Measurements from ENCODE around the gene VILL. TPM values are rescaled to one million over a fixed set of nuclear protein-coding genes. Genes with fewer than 3 reads are reported as not detected.

Gene VILL
- total RNA-seq, 1 experiment from 2014 or later = 5.3 TPM

DNA sequence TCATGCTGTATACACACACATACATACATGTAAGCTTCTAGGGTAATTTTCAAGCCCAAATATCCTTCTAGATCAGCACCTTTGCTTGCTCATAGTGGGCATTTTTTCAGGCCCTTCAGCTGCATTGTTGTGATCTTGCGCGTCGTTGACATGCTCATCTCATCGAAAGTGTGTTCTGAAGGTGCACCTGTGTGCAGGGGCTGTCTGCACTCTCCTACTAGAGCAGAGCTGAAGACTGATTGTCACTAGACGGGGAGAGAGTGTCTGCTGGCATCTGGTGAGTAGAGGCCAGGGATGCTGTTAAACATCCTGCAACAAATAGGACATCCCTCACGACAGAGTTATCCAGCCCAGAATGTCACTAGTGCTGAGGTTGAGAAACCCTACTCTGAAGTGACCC, 35.7 kb upstream of the VILL start:
- Histone ChIP-seq H3K36me3 (replicated peaks; ENCODE audit: control insufficient read depth, insufficient read depth, low read length) (peaks cover 2% of the 10 kb centered on the region; the same call in 1 of the 2 replicates), H3K4me3 (ENCODE audit: insufficient read depth, low read depth, low read length) (no peak overlapping the region), H3K27me3 (ENCODE audit: control insufficient read depth, insufficient read depth, low read length) (no peaks in the 10 kb centered on the region)
- DNase-seq = no peak

GRCh38 chr3:37955918-37956707, 34.5 kb upstream of the VILL start:
- H3K27me3 ChIP-seq (ENCODE audit: control insufficient read depth, insufficient read depth, low read length) = no peaks in the 10 kb centered on the region
- H3K36me3 ChIP-seq (replicated peaks; ENCODE audit: control insufficient read depth, insufficient read depth, low read length) = peaks cover 2% of the 10 kb centered on the region; the same call in 1 of the 2 replicates
- H3K4me3 ChIP-seq (ENCODE audit: insufficient read depth, low read depth, low read length) = no peak overlapping the region
- DNase-seq = no peak

DNA sequence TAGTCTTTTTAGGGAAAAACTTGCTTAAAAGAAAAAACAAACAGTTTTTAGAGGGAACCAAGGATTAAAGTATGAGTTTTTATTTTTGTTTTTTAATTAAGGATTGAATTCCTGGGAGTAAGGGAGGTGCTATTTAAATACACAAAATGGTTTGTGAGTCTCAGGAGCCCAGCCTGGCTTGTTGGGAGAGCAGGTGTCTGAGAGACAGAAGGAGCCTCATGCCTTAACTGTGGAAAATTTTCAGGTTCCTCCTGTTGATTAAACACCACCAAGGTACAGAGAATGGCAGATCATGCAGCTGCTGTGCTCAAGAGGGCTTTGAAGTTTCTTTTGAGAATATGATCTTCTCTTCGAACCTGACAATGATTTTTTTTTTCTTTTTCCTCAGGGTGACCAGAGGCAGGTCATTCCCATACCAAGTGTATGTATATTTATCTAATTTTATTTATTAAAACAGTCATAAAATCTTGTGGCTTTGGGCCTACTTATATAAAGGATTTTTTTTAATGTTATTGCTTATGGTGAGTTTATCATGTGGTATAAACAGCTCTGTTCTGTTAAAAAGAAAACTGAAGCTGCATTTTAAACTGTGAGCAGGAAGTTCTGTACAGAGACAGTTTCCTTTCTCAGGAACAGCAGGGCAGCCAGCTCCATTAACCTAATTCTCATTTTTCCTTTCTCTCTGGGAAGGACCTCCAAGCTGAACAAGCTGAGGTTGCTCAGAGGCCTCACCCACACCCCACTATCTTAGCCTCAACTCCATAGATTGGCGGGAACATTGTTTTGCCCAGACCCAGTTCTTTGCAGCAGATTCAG, 33.7 kb upstream of the VILL start:
- DNase-seq = no peak
- Histone ChIP-seq H3K27me3 (ENCODE audit: control insufficient read depth, insufficient read depth, low read length) (no peaks in the 10 kb centered on the region), H3K4me3 (ENCODE audit: insufficient read depth, low read depth, low read length) (no peak overlapping the region), H3K36me3 (replicated peaks; ENCODE audit: control insufficient read depth, insufficient read depth, low read length) (peaks cover 2% of the 10 kb centered on the region; the same call in 1 of the 2 replicates)

DNA sequence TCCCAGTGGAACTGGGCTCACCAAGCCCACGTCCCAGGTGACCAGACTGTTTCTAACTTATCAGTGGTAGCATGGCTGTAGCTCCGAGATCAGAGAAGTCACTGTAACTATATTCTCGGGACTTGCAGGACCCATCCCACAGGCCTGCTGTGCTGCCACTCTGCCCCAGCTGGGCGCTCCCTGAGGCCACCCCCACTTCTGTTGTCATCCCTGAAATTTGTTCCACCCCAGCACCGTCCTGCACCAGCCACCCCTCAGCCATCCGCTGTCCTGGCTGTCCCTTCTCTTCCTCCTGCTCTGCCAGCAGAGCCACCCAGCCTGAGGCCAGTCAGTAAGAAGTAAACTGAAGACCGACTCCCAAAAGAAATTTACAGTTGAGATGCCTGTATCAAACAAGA, 33.0 kb upstream of the VILL start:
- H3K27me3 ChIP-seq (ENCODE audit: control insufficient read depth, insufficient read depth, low read length) = no peaks in the 10 kb centered on the region
- no peak overlapping the region for H3K4me3 ChIP-seq (ENCODE audit: insufficient read depth, low read depth, low read length)
- no peak for DNase-seq
- peaks cover 2% of the 10 kb centered on the region; the same call in 1 of the 2 replicates for H3K36me3 ChIP-seq (replicated peaks; ENCODE audit: control insufficient read depth, insufficient read depth, low read length)

- DNase-seq = no peak
- no peaks in the 10 kb centered on the region; the same call in 1 of the 2 replicates for H3K36me3 ChIP-seq (replicated peaks; ENCODE audit: control insufficient read depth, insufficient read depth, low read length)
- no peaks in the 10 kb centered on the region for H3K27me3 ChIP-seq (ENCODE audit: control insufficient read depth, insufficient read depth, low read length)
- H3K4me3 ChIP-seq (ENCODE audit: insufficient read depth, low read depth, low read length) = no peak overlapping the region
These were observed 28.8 kb upstream of the VILL start for GRCh38 chr3:37961622-37962431.

- H3K4me3 ChIP-seq (ENCODE audit: insufficient read depth, low read depth, low read length) = no peak overlapping the region
- DNase-seq = no peak
- no peaks in the 10 kb centered on the region for H3K27me3 ChIP-seq (ENCODE audit: control insufficient read depth, insufficient read depth, low read length)
- H3K36me3 ChIP-seq (replicated peaks; ENCODE audit: control insufficient read depth, insufficient read depth, low read length) = no peaks in the 10 kb centered on the region
These were observed 27.6 kb upstream of the VILL start for GRCh38 chr3:37963016-37963415.

DNA sequence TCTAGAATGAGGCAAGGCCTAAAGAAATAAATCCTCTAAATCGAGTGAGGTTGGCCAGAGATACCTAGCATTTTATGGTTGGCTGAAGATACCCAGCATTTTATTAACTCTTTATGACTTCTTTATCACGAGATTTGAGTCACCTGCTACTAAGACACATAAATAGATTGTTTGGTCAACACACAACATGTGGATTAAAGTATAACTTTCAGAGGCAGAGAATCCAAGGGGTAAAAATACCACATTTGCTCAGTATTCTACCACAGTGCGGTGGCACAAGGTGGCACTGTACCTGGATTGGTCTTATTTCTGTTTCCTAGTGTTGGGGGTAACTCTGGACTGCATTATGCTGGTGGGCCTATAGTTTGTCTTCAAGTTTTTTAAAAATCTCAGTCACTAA, 27.0 kb upstream of the VILL start:
- H3K36me3 ChIP-seq (replicated peaks; ENCODE audit: control insufficient read depth, insufficient read depth, low read length) = no peaks in the 10 kb centered on the region
- H3K27me3 ChIP-seq (ENCODE audit: control insufficient read depth, insufficient read depth, low read length) = no peaks in the 10 kb centered on the region
- no peak overlapping the region for H3K4me3 ChIP-seq (ENCODE audit: insufficient read depth, low read depth, low read length)
- no peak for DNase-seq

DNA sequence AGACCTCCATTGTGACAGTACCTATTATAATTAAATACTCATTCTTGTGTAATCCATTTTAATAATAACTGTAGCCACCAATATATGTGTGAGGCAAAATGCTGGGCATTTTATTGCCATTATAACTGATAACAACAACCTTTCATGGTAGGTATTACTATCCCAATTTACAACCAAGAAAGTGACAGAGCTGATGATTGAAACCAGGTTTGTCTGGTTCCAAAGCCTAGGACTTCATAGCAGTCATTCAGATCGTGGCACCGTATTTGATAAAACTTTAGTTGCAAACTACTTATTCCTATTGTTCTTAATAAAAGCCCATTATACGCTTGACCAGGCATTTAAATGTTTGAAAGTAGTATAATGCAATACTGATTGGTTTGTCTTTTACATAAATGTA, 26.4 kb upstream of the VILL start:
- H3K27me3 ChIP-seq (ENCODE audit: control insufficient read depth, insufficient read depth, low read length) = no peaks in the 10 kb centered on the region
- no peak overlapping the region for H3K4me3 ChIP-seq (ENCODE audit: insufficient read depth, low read depth, low read length)
- H3K36me3 ChIP-seq (replicated peaks; ENCODE audit: control insufficient read depth, insufficient read depth, low read length) = no peaks in the 10 kb centered on the region; the same call in 1 of the 2 replicates
- no peak for DNase-seq

- no peaks in the 10 kb centered on the region; the same call in 1 of the 2 replicates for H3K36me3 ChIP-seq (replicated peaks; ENCODE audit: control insufficient read depth, insufficient read depth, low read length)
- no peak overlapping the region for H3K4me3 ChIP-seq (ENCODE audit: insufficient read depth, low read depth, low read length)
These were observed 25.9 kb upstream of the VILL start for GRCh38 chr3:37964716-37965115.

DNA sequence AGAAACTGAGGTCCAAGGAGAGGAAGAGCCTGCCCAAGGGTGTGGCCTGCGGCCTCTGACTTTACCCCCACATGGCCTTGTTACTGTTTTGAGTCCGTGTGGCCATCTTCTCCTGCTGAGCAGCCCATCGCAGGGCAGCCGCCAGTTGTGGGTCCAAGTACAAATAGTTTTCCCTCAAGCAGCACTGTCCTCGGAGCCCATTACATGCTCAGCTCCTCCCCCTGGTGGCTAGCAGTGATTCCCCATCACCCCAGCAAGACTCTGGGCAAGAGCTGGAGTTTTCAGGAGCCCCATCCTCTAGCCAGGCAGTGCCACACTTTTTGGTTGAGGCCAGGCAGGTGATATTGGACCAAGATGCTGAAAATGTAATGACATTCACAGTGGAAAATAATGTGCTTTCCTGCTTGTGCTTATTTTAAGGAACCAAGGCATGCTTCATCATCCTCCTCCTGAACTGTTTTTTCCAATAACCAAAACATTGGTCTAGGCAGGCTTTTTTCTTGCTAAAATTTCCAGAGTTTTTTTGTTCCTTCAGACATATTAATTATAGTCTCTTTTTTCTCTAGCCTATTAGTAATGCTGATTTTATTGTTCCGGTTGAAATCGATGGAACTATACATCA, 23.2 kb upstream of the VILL start:
- Histone ChIP-seq H3K27me3 (ENCODE audit: control insufficient read depth, insufficient read depth, low read length) (no peaks in the 10 kb centered on the region), H3K36me3 (replicated peaks; ENCODE audit: control insufficient read depth, insufficient read depth, low read length) (peaks cover 3% of the 10 kb centered on the region), H3K4me3 (ENCODE audit: insufficient read depth, low read depth, low read length) (no peak overlapping the region)
- peak; percentile 88 for DNase-seq

More at GRCh38 chr3:37964716-37965115, 25.9 kb upstream of the VILL start:
- no peaks in the 10 kb centered on the region for H3K27me3 ChIP-seq (ENCODE audit: control insufficient read depth, insufficient read depth, low read length)
- no peak for DNase-seq

- peaks cover 3% of the 10 kb centered on the region for H3K36me3 ChIP-seq (replicated peaks; ENCODE audit: control insufficient read depth, insufficient read depth, low read length)
These were observed 22.4 kb upstream of the VILL start for GRCh38 chr3:37968199-37968598.

GRCh38 chr3:37968813-37969595, 21.6 kb upstream of the VILL start:
- H3K4me3 ChIP-seq (ENCODE audit: insufficient read depth, low read depth, low read length) = no peak overlapping the region
- DNase-seq = no peak
- no peaks in the 10 kb centered on the region for H3K27me3 ChIP-seq (ENCODE audit: control insufficient read depth, insufficient read depth, low read length)
- H3K36me3 ChIP-seq (replicated peaks; ENCODE audit: control insufficient read depth, insufficient read depth, low read length) = peaks cover 3% of the 10 kb centered on the region

More at GRCh38 chr3:37968199-37968598, 22.4 kb upstream of the VILL start:
- DNase-seq = no peak
- H3K4me3 ChIP-seq (ENCODE audit: insufficient read depth, low read depth, low read length) = no peak overlapping the region
- H3K27me3 ChIP-seq (ENCODE audit: control insufficient read depth, insufficient read depth, low read length) = no peaks in the 10 kb centered on the region

- no peak for DNase-seq
- Histone ChIP-seq H3K4me3 (ENCODE audit: insufficient read depth, low read depth, low read length) (no peak overlapping the region), H3K27me3 (ENCODE audit: control insufficient read depth, insufficient read depth, low read length) (no peaks in the 10 kb centered on the region), H3K36me3 (replicated peaks; ENCODE audit: control insufficient read depth, insufficient read depth, low read length) (peaks cover 3% of the 10 kb centered on the region)
These were observed 20.9 kb upstream of the VILL start for GRCh38 chr3:37969596-37970100.

All from H7 (cell line).